SK-N-SH treated with all-trans-retinoic acid at 6 μM for 48 hours (cell line): ENCODE measurements around the gene ARVCF.

ENCODE experiments used
- ATAC-seq: fragments of 200-7000 bp; cut with Tn5 transposase; 3 replicates; pipeline ENCODE4 v1.9.1; 2020; ENCODE audit warnings: mild to moderate bottlenecking, moderate library complexity
- ARNTL ChIP-seq: fragments of 450-650 bp; formaldehyde crosslinking; IDR thresholded peaks from 2 replicates; pipeline ENCODE4 v1.5.0; 2020; ENCODE audit warnings: low read depth, mild to moderate bottlenecking, moderate library complexity, borderline replicate concordance
- BACH2 ChIP-seq: fragments of 250-450 bp; sonication (Bioruptor Pico); IDR thresholded peaks from 2 replicates; pipeline ENCODE4 v1.9.0; 2021; ENCODE audit warnings: mild to moderate bottlenecking, borderline replicate concordance
- CREB5 ChIP-seq: fragments of 250-450 bp; sonication (Bioruptor Pico); IDR thresholded peaks from 2 replicates; pipeline ENCODE4 v1.5.1; 2020; ENCODE audit warnings: low read depth, mild to moderate bottlenecking, moderate library complexity
- CSDC2 ChIP-seq: fragments of 250-450 bp; sonication (Bioruptor Pico); IDR thresholded peaks from 2 replicates; pipeline ENCODE4 v1.5.0; 2020; ENCODE audit warnings: mild to moderate bottlenecking, moderate library complexity
- CSRNP3 ChIP-seq: fragments of 250-450 bp; sonication (Bioruptor Pico); IDR thresholded peaks from 2 replicates; pipeline ENCODE4 v1.5.1; 2021; ENCODE audit warnings: mild to moderate bottlenecking, moderate library complexity
- GLIS3 ChIP-seq: fragments of 250-450 bp; sonication (Bioruptor Pico); IDR thresholded peaks from 2 replicates; pipeline ENCODE4 v1.5.0; 2020; ENCODE audit warnings: mild to moderate bottlenecking, moderate library complexity
- ISL1 ChIP-seq: fragments of 250-450 bp; sonication (Bioruptor Pico); IDR thresholded peaks from 2 replicates; pipeline ENCODE4 v2.1.2; 2022; ENCODE audit warnings: mild to moderate bottlenecking, moderate library complexity
- OSR1 ChIP-seq: fragments of 250-450 bp; sonication (Bioruptor Pico); IDR thresholded peaks from 2 replicates; pipeline ENCODE4 v1.8.0; 2022; ENCODE audit warnings: moderate library complexity, mild to moderate bottlenecking, inconsistent platforms
- POU6F1 ChIP-seq: fragments of 250-450 bp; sonication (Bioruptor Pico); IDR thresholded peaks from 2 replicates; pipeline ENCODE4 v1.8.0; 2021; ENCODE audit warnings: low read depth, mild to moderate bottlenecking, moderate library complexity, borderline replicate concordance
- PPARA ChIP-seq: fragments of 250-450 bp; sonication (Bioruptor Pico); IDR thresholded peaks from 2 replicates; pipeline ENCODE4 v1.5.0; 2020; ENCODE audit warnings: mild to moderate bottlenecking, borderline replicate concordance
- RARB ChIP-seq: fragments of 250-450 bp; sonication (Bioruptor Pico); IDR thresholded peaks from 2 replicates; pipeline ENCODE4 v1.8.0; 2021; ENCODE audit warnings: mild to moderate bottlenecking, moderate library complexity
- SNAI2 ChIP-seq: fragments of 250-450 bp; sonication (Bioruptor Pico); IDR thresholded peaks from 2 replicates; pipeline ENCODE4 v1.5.0; 2020; ENCODE audit warnings: mild to moderate bottlenecking, moderate library complexity
- TCF4 ChIP-seq: fragments of 250-450 bp; sonication (Bioruptor Pico); IDR thresholded peaks from 2 replicates; pipeline ENCODE4 v1.8.0; 2021; ENCODE audit warnings: mild to moderate bottlenecking, moderate library complexity, borderline replicate concordance
- TOX ChIP-seq: fragments of 250-450 bp; sonication (Bioruptor Pico); IDR thresholded peaks from 2 replicates; pipeline ENCODE4 v1.8.0; 2021; ENCODE audit warnings: mild to moderate bottlenecking, moderate library complexity, borderline replicate concordance
- ZFP3 ChIP-seq: fragments of 250-450 bp; sonication (Bioruptor Pico); IDR thresholded peaks from 2 replicates; pipeline ENCODE4 v1.5.0; 2020; ENCODE audit warnings: mild to moderate bottlenecking, moderate library complexity
- ZFP30 ChIP-seq: fragments of 450-650 bp; formaldehyde crosslinking; IDR thresholded peaks from 2 replicates; pipeline ENCODE4 v1.5.0; 2022; ENCODE audit warnings: mild to moderate bottlenecking, moderate library complexity
- ZNF565 ChIP-seq: fragments of 450-650 bp; formaldehyde crosslinking; conservative IDR thresholded peaks from 2 replicates; pipeline ENCODE4 v1.5.0; 2020; ENCODE audit warnings: low read depth, mild to moderate bottlenecking, moderate library complexity
- ZNF70 ChIP-seq: fragments of 450-650 bp; formaldehyde crosslinking; IDR thresholded peaks from 2 replicates; pipeline ENCODE4 v1.5.0; 2020; ENCODE audit warnings: mild to moderate bottlenecking, moderate library complexity
- ZNF8 ChIP-seq: fragments of 450-650 bp; formaldehyde crosslinking; IDR thresholded peaks from 2 replicates; pipeline ENCODE4 v1.5.0; 2020; ENCODE audit warnings: mild to moderate bottlenecking, moderate library complexity
- TF ChIP-seq, protein P1 (sequence below): fragments of 250-450 bp; sonication (Bioruptor Pico); IDR thresholded peaks from 2 replicates; pipeline ENCODE4 v1.8.0; 2020; ENCODE audit warnings: mild to moderate bottlenecking, moderate library complexity, borderline replicate concordance
- TF ChIP-seq, protein P2 (sequence below): fragments of 250-450 bp; sonication (Bioruptor Pico); IDR thresholded peaks from 2 replicates; pipeline ENCODE4 v1.5.0; 2020; ENCODE audit warnings: mild to moderate bottlenecking, moderate library complexity

The ARVCF gene

GRCh38 chr22:20029550-20030225 is 13.1 kb upstream of the ARVCF start:
- no peak for TF ChIP-seq CSDC2 (CRISPR knock-in tag)
- TF ChIP-seq ZNF565 (CRISPR knock-in tag) = no peak
- no peak for TF ChIP-seq ZFP3 (CRISPR knock-in tag)
- TF ChIP-seq ZNF70 = no peak
- no peak for TF ChIP-seq CREB5 (CRISPR knock-in tag)
- TF ChIP-seq GLIS3 (CRISPR knock-in tag) = no peak
- TF ChIP-seq TOX (CRISPR knock-in tag) = no peak
- TF ChIP-seq, protein P1, sequence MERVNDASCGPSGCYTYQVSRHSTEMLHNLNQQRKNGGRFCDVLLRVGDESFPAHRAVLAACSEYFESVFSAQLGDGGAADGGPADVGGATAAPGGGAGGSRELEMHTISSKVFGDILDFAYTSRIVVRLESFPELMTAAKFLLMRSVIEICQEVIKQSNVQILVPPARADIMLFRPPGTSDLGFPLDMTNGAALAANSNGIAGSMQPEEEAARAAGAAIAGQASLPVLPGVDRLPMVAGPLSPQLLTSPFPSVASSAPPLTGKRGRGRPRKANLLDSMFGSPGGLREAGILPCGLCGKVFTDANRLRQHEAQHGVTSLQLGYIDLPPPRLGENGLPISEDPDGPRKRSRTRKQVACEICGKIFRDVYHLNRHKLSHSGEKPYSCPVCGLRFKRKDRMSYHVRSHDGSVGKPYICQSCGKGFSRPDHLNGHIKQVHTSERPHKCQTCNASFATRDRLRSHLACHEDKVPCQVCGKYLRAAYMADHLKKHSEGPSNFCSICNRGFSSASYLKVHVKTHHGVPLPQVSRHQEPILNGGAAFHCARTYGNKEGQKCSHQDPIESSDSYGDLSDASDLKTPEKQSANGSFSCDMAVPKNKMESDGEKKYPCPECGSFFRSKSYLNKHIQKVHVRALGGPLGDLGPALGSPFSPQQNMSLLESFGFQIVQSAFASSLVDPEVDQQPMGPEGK = no peak
- no peak for TF ChIP-seq RARB
- no peak for TF ChIP-seq TCF4 (CRISPR knock-in tag)
- no peak for TF ChIP-seq ISL1 (CRISPR knock-in tag)
- no peak for TF ChIP-seq OSR1
- TF ChIP-seq SNAI2 (CRISPR knock-in tag) = no peak
- no peak for TF ChIP-seq POU6F1 (CRISPR knock-in tag)
- TF ChIP-seq ZFP30 (CRISPR knock-in tag) = no peak
- TF ChIP-seq ZNF8 (CRISPR knock-in tag) = no peak
- TF ChIP-seq, all 23 proteins: peak for 0
- no peak for ATAC-seq

DNA sequence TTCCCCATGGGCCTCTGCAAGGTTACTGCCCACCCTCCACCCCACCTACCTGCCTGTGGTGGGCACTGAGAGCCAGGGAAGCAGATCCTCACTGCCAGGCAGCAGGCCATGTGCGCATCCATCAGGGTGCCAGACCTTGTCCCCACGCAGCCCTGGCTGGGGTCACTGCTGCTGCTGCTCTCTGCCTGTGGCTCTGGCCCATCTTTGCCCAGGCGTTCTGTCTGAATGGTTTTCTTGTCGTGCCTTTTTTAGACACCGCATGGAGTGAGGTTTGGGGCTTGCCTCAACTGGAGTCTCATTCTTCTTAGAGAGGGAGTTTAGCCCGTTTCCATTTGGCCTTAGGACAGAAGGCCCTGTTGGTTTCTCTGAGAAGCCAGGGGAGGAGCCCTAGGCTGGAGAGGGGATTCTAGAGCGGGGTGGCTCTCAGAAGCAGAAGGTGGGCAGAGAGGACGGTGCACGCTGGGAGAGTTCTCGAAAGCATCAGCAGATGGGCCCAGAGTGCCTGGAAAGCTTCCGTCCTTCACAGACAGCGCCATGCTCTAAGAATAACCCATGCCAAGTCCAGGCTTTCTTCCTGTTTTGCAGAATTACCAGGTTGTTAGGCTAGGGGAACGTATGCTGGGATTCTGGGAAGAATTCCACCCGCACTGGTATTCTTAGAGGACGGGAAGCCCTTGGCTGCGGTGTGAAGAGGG is 12.4 kb upstream of the ARVCF start:
- TF ChIP-seq CREB5 (CRISPR knock-in tag) = no peak
- TF ChIP-seq GLIS3 (CRISPR knock-in tag) = no peak
- no peak for TF ChIP-seq CSRNP3
- TF ChIP-seq, protein P2, sequence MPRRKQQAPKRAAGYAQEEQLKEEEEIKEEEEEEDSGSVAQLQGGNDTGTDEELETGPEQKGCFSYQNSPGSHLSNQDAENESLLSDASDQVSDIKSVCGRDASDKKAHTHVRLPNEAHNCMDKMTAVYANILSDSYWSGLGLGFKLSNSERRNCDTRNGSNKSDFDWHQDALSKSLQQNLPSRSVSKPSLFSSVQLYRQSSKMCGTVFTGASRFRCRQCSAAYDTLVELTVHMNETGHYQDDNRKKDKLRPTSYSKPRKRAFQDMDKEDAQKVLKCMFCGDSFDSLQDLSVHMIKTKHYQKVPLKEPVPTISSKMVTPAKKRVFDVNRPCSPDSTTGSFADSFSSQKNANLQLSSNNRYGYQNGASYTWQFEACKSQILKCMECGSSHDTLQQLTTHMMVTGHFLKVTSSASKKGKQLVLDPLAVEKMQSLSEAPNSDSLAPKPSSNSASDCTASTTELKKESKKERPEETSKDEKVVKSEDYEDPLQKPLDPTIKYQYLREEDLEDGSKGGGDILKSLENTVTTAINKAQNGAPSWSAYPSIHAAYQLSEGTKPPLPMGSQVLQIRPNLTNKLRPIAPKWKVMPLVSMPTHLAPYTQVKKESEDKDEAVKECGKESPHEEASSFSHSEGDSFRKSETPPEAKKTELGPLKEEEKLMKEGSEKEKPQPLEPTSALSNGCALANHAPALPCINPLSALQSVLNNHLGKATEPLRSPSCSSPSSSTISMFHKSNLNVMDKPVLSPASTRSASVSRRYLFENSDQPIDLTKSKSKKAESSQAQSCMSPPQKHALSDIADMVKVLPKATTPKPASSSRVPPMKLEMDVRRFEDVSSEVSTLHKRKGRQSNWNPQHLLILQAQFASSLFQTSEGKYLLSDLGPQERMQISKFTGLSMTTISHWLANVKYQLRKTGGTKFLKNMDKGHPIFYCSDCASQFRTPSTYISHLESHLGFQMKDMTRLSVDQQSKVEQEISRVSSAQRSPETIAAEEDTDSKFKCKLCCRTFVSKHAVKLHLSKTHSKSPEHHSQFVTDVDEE (CRISPR knock-in tag) = no peak
- no peak for TF ChIP-seq CSDC2 (CRISPR knock-in tag)
- TF ChIP-seq RARB = no peak
- no peak for TF ChIP-seq BACH2 (CRISPR knock-in tag)
- no peak for TF ChIP-seq TCF4 (CRISPR knock-in tag)
- TF ChIP-seq ZFP30 (CRISPR knock-in tag) = no peak
- TF ChIP-seq ARNTL (CRISPR knock-in tag) = no peak
- no peak for TF ChIP-seq SNAI2 (CRISPR knock-in tag)
- TF ChIP-seq ISL1 (CRISPR knock-in tag) = no peak
- TF ChIP-seq, protein P1 = no peak
- TF ChIP-seq ZFP3 (CRISPR knock-in tag) = no peak
- TF ChIP-seq PPARA = no peak
- no peak for TF ChIP-seq ZNF565 (CRISPR knock-in tag)
- no peak for ATAC-seq
